Activated naive CD4-positive, alpha-beta T cell treated with anti-CD3 and anti-CD28 coated beads, Interleukin-2, amount 50 U/mL, for 72 hours (primary cell): ENCODE measurements around the gene CSF3R. TPM values are rescaled to one million over a fixed set of nuclear protein-coding genes. Genes with fewer than 3 reads are reported as not detected.

ENCODE experiments used
- ATAC-seq, 2 donors: fragments of 150-1000 bp; cut with Tn5 transposase; 2 replicates each; pipeline ENCODE4 v1.10.0; 2021; ENCODE audit warnings: mild to moderate bottlenecking in 2 of 2, moderate library complexity in 2 of 2
- DNase-seq, 2 donors: peaks; one replicate each; pipeline ENCODE4 v3.0.0; 2021 to 2022; ENCODE audit warnings: low spot score in 2 of 2
- H3K27ac Mint-ChIP-seq, 2 donors: one replicate each; pipeline ENCODE4 v1.8.0; 2022; ENCODE audit warnings: mild to moderate bottlenecking in 2 of 2, mixed read lengths in 2 of 2
- H3K36me3 Mint-ChIP-seq, 2 donors: one replicate each; pipeline ENCODE4 v1.8.0; 2022; ENCODE audit warnings: mixed read lengths in 2 of 2
- H3K9me3 Mint-ChIP-seq, 2 donors: one replicate each; pipeline ENCODE4 v1.8.0; 2022; ENCODE audit warnings: mixed read lengths in 2 of 2
- total RNA-seq, 2 donors: library from RNA; stranded (reverse); gene quantifications; one replicate each; pipeline ENCODE4 v1.2.3, GENCODE V29; 2022

Gene CSF3R
- total RNA-seq, 2 donors from 2014 or later, result 0.61 to 1.5 TPM

- peak overlapping the region; percentile 89 to 96 for H3K27ac Mint-ChIP-seq
- ATAC-seq, result no peak
- no peak for DNase-seq
- H3K9me3 Mint-ChIP-seq, result no peaks in the 10 kb centered on the region
- H3K36me3 Mint-ChIP-seq, result no peaks in the 10 kb centered on the region
Observed at GRCh38 chr1:36421649-36422048, 61.1 kb downstream of the CSF3R start.

DNA sequence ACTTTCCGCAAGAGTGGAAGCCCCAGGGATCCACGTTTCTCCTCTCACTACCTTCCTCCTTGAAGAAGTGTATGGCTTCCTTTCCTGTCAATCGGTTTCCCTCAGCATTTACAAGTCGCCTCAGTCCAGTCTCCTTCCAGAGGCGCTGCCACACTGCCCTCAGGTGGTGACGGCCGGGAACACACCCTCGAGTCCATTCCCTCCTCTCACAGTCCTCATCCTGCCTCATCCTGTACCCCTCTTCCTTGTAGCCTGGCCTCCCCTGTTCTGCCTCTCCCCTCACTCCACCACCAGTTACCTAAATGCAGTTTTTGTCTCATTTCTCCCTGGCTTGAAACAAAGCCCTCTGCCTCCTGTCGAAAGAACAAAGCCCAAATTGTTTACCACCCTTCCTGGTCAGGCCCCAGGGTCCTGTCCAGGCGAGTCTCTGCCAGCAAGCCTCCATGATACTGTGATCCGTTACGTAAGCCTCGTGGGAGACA is 61.8 kb downstream of the CSF3R start:
- ATAC-seq (peak; percentile 98), DNase-seq (peak; percentile 90 to 96)
- Mint-ChIP-seq H3K9me3 (no peaks in the 10 kb centered on the region), H3K27ac (peak overlapping the region; percentile 89 to 96), H3K36me3 (no peaks in the 10 kb centered on the region)

DNA sequence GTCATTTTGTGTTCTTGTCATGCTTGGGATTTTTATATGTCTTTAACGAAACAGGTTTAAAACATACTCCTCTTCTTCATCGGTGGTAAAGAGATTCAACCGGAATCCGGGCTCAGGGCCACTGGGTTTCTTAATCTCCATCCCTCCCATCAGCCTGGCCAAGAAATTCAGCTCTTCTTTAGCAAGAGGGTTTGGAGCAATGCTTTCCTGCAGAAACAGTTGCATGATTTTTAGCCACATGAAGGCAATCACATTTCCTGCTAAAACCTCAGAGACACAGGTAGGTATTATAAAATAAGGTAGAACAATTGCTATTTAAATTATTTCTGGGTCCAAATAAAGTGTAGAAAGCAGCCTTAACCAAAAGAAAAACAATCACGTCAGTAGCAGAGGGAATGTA is 62.3 kb downstream of the CSF3R start:
- no peak for DNase-seq
- Mint-ChIP-seq H3K9me3 (no peaks in the 10 kb centered on the region), H3K36me3 (no peaks in the 10 kb centered on the region), H3K27ac (peak overlapping the region; percentile 89 to 96)
- ATAC-seq, result peak; percentile 14 to 19

DNA sequence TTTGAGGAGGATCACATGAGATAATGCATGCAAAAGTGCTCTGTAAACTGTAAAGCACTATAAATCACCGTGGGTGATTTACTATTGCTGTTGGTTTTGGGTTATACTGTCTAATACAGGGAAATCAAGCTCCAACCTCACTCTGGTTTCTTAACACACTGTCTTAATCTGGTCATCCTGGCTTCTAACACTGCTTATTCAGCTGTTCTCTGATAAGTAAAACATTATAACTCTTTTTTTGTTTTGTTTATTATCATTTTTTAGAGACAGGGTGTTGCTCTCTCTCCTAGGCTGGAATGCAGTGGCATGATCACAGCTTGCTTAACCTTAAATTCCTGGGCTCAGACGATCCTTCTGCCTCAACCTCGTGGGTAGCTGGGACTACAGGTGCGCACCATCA is 63.1 kb downstream of the CSF3R start:
- ATAC-seq (no peak), DNase-seq (no peak)
- H3K9me3 Mint-ChIP-seq, result no peaks in the 10 kb centered on the region
- no peaks in the 10 kb centered on the region for H3K36me3 Mint-ChIP-seq
- no peak overlapping the region for H3K27ac Mint-ChIP-seq

DNA sequence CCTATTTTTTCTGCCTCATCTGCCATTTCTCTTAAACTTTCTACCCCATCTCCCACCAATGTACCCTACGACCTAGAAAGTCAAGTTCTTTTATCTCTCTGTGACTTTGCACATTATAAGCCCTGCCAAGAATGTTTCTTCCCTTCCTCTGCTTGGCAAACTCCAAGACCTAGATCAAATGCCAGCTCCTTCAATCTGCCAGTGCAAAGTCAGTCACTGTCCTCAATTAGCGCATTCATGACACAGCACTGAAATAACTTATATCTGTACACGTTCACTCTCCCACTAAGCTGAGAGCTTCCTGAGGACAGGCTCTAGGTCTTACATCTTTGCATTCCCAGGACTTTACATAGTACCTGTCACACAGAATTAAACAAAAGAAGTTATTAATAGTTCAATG is 63.6 kb downstream of the CSF3R start:
- H3K27ac Mint-ChIP-seq, result no peak overlapping the region
- ATAC-seq (no peak), DNase-seq (no peak)
- no peaks in the 10 kb centered on the region for H3K9me3 Mint-ChIP-seq
- no peaks in the 10 kb centered on the region for H3K36me3 Mint-ChIP-seq

DNA sequence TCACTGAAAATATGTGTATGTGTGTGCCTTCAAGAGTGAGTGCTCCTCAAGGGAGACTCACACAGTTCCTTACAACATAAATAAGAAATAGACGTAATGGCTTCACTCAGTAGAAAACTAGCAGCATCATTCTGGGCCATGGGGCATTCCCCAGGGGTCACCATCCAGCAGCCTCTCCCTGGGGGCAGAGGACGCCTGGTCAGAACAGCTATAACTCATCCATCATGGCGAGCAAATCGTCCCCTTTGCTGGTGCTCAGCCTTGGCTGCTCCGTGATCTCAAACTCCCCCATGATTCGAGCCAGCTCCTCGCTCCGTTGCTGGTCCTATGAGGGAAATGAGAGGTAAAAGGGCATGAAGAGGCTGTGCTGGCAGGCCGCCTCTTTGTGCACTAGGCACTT is 64.8 kb downstream of the CSF3R start:
- H3K27ac Mint-ChIP-seq, result no peak overlapping the region
- ATAC-seq, result no peak
- no peaks in the 10 kb centered on the region for H3K9me3 Mint-ChIP-seq
- H3K36me3 Mint-ChIP-seq, result no peaks in the 10 kb centered on the region
- DNase-seq, result no peak

Other genes with a start within 250 kb of the CSF3R start
- gene SH3D21, start 176.5 kb downstream of the CSF3R start, total RNA-seq, result 10 to 100 TPM in 1 of 2 donors, 1 to 10 TPM in 1; 4.4 to 47.1 TPM
- 1 to 10 TPM; 2.0 to 4.2 TPM for gene EVA1B, start 159.3 kb downstream of the CSF3R start, total RNA-seq
- gene STK40, start 97.0 kb downstream of the CSF3R start, total RNA-seq, result 10 to 100 TPM; 25.9 to 42.0 TPM
- gene LSM10, start 85.0 kb downstream of the CSF3R start, total RNA-seq, result 10 to 100 TPM; 34.3 to 34.6 TPM
- gene OSCP1, start 32.5 kb downstream of the CSF3R start, total RNA-seq, result 1 to 10 TPM; 1.6 to 4.8 TPM
- 100 to 1,000 TPM; 113 to 117 TPM for gene MRPS15, start 18.5 kb downstream of the CSF3R start, total RNA-seq